ENCODE data around the gene HADHB. TPM values are rescaled to one million over a fixed set of nuclear protein-coding genes. Genes with fewer than 3 reads are reported as not detected.
A peak's percentile ranks its signal among the peaks of the same experiment; 100 is the strongest.

The HADHB gene
- total and polyA plus RNA-seq, 2 of the 13 experiments (the other 11 are each of a cell fraction or from before 2014, with no cell fraction given): 112 to 238 TPM

DNA sequence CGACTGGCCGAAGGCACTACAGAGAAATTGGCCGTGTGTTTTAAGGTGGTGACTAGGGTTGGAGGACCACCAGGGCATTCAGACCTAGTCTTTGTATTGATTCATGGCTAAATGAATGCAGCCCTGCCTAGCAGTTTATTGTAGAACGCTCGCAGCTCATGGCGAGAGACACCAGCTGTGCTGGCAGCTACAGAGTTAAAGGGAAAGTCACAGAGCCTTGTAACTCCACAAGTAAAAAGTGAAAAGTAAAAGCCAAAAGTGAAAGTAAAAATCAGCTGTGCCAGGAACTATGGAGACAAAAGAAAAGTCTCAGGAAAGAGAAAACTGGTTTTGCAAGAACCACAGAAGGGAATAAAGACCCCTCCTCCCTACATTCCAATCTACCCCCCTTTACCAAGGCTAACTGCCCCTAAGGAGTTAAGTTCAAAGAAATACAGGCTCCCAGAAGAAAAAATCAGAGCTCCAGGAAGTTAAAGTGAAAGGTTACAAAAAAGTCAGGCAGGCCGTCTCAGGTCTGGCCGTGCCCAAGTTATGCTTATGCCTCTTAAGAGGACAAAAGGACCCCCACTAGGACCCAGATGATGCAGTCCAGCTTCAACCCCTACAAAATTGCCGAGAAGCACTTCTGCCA is 54.8 kb downstream of the HADHB start (continued):
- no peak for TF ChIP-seq RNF2 (conservative IDR thresholded peaks at IDR 0.05; ENCODE audit: low read depth)
- no peak for TF ChIP-seq MZF1 (CRISPR knock-in tag; IDR thresholded peaks at IDR 0.05; ENCODE audit: borderline replicate concordance)
- no peak for TF ChIP-seq ZNF768 (CRISPR knock-in tag; IDR thresholded peaks at IDR 0.05)
- TF ChIP-seq MTA1 (CRISPR knock-in tag; IDR thresholded peaks at IDR 0.05; ENCODE audit: borderline replicate concordance): no peak
- TF ChIP-seq ZNF605 (CRISPR knock-in tag; IDR thresholded peaks at IDR 0.05): no peak
- TF ChIP-seq ZNF337 (CRISPR knock-in tag; IDR thresholded peaks at IDR 0.05; ENCODE audit: borderline replicate concordance, low read depth): no peak
- TF ChIP-seq CC2D1A (CRISPR knock-in tag; IDR thresholded peaks at IDR 0.05): 0 out of 2 replicates have a peak, but pooled peaks have one; percentile 68
- no peak for TF ChIP-seq SMARCC2 (IDR thresholded peaks at IDR 0.05)
- no peak for TF ChIP-seq ZNF496 (CRISPR knock-in tag; IDR thresholded peaks at IDR 0.05; ENCODE audit: insufficient replicate concordance)
- TF ChIP-seq AGO2 (optimal IDR thresholded peaks at IDR 0.05; ENCODE audit: low read depth, low read length): no peak
- TF ChIP-seq, protein P1, sequence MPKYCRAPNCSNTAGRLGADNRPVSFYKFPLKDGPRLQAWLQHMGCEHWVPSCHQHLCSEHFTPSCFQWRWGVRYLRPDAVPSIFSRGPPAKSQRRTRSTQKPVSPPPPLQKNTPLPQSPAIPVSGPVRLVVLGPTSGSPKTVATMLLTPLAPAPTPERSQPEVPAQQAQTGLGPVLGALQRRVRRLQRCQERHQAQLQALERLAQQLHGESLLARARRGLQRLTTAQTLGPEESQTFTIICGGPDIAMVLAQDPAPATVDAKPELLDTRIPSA (CRISPR knock-in tag; IDR thresholded peaks at IDR 0.05; ENCODE audit: borderline replicate concordance): no peak
- TF ChIP-seq, protein P2, sequence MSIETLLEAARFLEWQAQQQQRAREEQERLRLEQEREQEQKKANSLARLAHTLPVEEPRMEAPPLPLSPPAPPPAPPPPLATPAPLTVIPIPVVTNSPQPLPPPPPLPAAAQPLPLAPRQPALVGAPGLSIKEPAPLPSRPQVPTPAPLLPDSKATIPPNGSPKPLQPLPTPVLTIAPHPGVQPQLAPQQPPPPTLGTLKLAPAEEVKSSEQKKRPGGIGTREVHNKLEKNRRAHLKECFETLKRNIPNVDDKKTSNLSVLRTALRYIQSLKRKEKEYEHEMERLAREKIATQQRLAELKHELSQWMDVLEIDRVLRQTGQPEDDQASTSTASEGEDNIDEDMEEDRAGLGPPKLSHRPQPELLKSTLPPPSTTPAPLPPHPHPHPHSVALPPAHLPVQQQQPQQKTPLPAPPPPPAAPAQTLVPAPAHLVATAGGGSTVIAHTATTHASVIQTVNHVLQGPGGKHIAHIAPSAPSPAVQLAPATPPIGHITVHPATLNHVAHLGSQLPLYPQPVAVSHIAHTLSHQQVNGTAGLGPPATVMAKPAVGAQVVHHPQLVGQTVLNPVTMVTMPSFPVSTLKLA (IDR thresholded peaks at IDR 0.05): no peak
- TF ChIP-seq WIZ (CRISPR knock-in tag; IDR thresholded peaks at IDR 0.05): no peak
- 0 out of 4 replicates have a peak, but pooled peaks of 1 of the 2 experiments have one; percentile 5 for TF ChIP-seq HMGXB4 (CRISPR knock-in tag; IDR thresholded peaks at IDR 0.05; ENCODE audit: borderline replicate concordance in 1 of 2, low read depth in 1 of 2)
- no peak for TF ChIP-seq ZMYM2 (CRISPR knock-in tag; IDR thresholded peaks at IDR 0.05)
- TF ChIP-seq, protein P3, sequence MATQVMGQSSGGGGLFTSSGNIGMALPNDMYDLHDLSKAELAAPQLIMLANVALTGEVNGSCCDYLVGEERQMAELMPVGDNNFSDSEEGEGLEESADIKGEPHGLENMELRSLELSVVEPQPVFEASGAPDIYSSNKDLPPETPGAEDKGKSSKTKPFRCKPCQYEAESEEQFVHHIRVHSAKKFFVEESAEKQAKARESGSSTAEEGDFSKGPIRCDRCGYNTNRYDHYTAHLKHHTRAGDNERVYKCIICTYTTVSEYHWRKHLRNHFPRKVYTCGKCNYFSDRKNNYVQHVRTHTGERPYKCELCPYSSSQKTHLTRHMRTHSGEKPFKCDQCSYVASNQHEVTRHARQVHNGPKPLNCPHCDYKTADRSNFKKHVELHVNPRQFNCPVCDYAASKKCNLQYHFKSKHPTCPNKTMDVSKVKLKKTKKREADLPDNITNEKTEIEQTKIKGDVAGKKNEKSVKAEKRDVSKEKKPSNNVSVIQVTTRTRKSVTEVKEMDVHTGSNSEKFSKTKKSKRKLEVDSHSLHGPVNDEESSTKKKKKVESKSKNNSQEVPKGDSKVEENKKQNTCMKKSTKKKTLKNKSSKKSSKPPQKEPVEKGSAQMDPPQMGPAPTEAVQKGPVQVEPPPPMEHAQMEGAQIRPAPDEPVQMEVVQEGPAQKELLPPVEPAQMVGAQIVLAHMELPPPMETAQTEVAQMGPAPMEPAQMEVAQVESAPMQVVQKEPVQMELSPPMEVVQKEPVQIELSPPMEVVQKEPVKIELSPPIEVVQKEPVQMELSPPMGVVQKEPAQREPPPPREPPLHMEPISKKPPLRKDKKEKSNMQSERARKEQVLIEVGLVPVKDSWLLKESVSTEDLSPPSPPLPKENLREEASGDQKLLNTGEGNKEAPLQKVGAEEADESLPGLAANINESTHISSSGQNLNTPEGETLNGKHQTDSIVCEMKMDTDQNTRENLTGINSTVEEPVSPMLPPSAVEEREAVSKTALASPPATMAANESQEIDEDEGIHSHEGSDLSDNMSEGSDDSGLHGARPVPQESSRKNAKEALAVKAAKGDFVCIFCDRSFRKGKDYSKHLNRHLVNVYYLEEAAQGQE (IDR thresholded peaks at IDR 0.05; ENCODE audit: borderline replicate concordance in 1 of 2, low read depth in 1 of 2, low read length in 2 of 2): no peak
